HG02759 (cell line): ENCODE data around the gene APOD.

ENCODE experiments used
- ATAC-seq: cut with Tn5 transposase; IDR thresholded peaks from one replicate; pipeline ENCODE4 v1.9.1; 2021; ENCODE audit warnings: mild to moderate bottlenecking, moderate library complexity; ENCODE audit not compliant: unreplicated experiment

APOD gene

DNA sequence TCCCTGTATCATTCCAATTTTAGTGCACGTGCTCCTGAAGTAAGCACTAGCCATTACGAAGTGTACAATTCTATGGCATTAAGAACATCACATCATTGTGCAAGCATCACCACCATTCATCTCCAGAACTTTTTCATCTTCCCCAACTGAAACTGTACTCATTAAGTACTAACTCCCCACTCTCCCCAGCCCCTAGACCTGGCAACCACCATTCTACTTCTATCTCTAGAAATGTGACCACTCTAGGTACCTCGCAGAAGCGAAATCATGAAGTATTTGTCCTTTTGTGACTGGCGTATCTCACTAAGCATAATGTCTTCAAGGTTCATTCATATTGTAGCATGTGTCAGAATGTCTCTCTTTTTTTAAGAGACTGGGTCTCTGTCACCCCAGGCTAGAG lies 52.1 kb downstream of the APOD start:
- no peak for ATAC-seq

GRCh38 chr3:195526492-195526891 lies 57.2 kb downstream of the APOD start:
- ATAC-seq: no peak

DNA sequence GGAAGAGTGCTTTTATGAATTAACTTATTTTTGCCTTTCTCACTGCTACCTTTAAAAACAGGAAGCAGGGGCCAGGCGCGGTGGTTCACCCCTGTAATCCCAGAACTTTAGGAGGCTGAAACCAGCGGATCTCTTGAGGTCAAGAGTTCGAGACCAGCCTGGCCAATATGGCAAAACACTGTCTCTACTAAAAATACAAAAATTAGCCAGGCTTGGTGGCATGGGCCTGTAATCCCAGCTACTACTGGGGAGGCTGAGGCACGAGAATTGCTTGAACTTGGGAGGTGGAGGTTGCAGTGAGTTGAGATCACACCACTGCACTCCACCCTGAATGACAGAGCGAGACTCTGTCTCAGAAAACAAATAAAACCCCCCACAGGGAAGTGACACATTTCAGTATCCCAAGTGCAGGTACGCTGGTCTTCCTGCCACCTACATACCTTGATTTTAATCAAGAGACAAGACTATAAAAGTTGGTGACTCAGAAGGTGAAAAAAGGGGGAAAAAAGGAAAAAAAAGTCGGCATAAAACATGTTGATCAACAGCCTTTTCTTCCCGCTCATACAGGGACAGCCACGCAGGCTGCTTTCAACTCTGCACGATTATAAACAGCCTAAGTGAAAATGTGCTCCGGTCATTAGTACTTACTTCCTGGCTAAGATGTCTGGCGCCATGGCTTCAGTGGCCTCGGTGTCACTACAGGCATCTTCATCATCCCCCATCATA lies 59.4 kb downstream of the APOD start:
- no peak for ATAC-seq

DNA sequence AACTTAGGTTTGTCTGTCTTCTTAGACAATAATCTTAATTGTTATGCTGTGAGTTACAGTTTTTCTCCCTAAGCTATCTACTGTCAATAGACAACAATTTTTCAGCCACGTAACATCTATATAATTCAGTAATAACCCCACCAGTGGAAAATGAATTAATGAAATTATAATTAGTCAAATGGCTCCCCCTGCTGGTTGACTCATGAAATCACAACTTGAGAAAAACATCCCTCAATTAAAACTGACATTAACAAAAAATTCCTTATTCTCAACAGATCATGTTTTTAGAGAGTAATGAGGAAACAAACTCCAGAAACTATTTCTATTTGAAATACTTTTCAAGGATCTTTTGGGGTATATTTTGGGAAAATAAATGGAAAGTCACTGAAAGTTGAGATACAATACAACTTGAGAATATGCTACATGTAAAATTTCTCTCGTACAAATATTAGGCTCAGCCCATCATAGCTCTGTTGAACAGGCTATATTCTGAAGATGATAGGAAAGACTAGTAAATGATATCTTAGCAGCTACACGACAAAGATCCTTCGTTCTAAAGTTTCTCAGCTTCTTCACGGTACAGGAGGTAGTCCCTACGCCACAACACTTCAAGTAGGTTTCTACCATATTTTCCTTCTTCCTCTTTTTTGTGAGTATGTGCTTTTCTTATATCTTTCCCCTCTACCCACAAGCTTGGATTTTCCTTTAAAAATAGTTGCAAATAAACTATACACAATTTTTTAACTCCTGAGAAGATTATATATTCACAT lies 61.3 kb downstream of the APOD start:
- ATAC-seq: no peak
